UCSD-AML1 (cell line): ENCODE results near the gene EPHA7.

Experiments used
- DNase-seq: peaks from one replicate; lab custom pipeline; 2025; ENCODE audit not compliant: unreplicated experiment; lab: John Stamatoyannopoulos, UW

EPHA7 gene

GRCh38 chr6:93327857-93328256, 91.5 kb downstream of the EPHA7 start:
- DNase-seq, result no peak

GRCh38 chr6:93325761-93326160, 93.6 kb downstream of the EPHA7 start:
- no peak for DNase-seq

DNA sequence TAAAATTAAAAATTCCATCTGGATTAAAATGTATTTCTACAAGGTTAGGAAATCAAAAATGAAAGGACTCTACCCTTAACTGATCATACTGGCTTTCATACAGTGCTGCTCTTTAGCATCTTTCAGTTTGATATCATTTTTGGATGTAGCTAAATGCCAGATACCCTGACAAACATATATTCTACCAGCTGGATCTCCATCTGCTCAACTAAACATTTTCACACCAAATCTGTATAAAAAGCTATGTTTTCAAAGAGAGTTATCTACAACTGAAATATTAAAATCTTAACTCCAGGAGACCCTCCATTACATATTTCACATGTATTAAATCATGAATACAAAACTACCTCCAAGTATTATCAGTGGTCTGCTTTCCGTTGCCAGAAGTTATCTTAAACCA, 95.7 kb downstream of the EPHA7 start:
- no peak for DNase-seq

- DNase-seq, result no peak
Measured at GRCh38 chr6:93322651-93323050, 96.7 kb downstream of the EPHA7 start.

GRCh38 chr6:93319304-93319703, 100.1 kb downstream of the EPHA7 start:
- DNase-seq, result no peak

GRCh38 chr6:93318121-93318520, 101.2 kb downstream of the EPHA7 start:
- DNase-seq, result no peak

- no peak for DNase-seq
Measured at GRCh38 chr6:93317592-93317991, 101.8 kb downstream of the EPHA7 start.

DNA sequence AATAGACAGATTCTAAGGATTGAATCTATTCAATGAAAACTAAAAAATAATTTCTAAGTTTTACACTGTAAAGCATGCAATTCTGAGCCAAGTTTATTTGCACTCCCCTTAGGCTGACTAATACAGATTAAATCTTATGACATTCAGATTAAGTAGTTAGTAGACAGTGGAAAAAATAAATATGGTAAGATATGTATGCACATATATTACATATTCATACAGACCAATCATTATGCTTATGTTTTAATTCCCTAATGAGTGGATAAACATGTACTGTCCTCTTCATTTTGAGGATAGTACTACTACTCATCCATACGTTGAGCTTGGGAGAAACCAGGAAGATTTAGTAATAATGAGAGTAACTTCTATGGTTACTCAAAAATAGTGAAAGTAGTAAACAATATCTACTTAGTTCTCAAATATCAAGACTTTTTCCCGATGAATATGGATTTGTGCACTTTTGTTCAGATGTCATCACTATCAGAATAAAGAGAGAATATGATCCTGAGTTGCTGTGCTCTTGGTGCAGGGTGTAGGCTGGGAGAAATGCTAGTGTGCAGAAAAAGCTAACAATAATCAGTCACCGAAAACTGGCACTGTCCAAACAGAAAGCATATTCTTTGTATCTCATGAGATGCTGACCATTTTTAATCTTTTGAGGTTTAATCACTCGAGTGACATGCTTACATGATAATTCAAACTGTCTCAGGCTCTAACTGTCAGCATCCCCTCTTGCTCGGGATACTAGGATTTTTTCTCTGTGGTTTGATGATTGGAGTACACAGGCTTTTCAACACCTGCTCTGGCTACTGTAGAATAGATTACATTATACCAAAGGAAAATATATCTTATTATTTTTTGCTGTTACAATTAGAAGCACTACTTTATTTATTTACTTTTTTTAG, 111.6 kb downstream of the EPHA7 start:
- no peak for DNase-seq

DNA sequence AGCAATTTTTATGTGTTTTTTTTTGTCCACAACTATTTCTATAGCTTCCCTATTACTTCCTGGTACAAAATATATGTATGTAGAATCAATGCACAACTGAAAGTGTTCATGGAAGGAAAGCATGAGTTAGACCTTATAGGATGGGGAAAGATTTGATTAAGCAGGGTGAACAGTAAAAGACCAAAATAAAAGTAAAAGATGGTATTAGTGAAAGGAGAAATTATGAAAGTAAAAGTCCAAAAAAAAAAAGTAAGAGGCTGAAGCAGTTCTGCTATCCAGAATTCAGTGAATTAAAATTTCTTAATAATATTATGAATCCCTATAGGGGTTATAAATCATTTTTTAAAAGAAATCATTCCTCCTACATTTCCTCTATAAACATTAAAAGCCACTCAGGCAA, 114.3 kb downstream of the EPHA7 start:
- DNase-seq, result no peak

GRCh38 chr6:93304505-93304904, 114.9 kb downstream of the EPHA7 start:
- DNase-seq, result no peak

DNA sequence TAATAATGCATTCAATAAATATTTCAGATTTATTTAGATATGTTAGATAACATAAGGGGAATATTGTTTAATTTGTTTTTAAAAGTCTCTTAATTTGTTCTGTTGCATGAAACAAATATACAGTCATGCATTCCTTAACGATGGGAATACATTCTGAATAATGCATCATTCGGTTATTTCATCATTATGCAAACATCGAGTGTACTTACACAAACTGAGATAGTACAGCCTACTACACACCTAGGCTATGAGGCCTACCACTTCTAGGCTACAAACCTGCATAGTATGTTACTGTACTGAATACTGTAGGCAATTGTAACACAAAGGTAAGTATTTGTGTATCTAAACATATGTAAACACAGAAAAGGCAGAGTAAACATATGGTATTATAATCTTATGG, 118.7 kb downstream of the EPHA7 start:
- no peak for DNase-seq

- no peak for DNase-seq
Measured at GRCh38 chr6:93299622-93300021, 119.7 kb downstream of the EPHA7 start.

GRCh38 chr6:93295631-93296030, 123.7 kb downstream of the EPHA7 start:
- no peak for DNase-seq

GRCh38 chr6:93294879-93295278, 124.5 kb downstream of the EPHA7 start:
- no peak for DNase-seq

- DNase-seq, result no peak
Measured at GRCh38 chr6:93293872-93294271, 125.5 kb downstream of the EPHA7 start.

- DNase-seq, result no peak
Measured at GRCh38 chr6:93293460-93293859, 125.9 kb downstream of the EPHA7 start.

DNA sequence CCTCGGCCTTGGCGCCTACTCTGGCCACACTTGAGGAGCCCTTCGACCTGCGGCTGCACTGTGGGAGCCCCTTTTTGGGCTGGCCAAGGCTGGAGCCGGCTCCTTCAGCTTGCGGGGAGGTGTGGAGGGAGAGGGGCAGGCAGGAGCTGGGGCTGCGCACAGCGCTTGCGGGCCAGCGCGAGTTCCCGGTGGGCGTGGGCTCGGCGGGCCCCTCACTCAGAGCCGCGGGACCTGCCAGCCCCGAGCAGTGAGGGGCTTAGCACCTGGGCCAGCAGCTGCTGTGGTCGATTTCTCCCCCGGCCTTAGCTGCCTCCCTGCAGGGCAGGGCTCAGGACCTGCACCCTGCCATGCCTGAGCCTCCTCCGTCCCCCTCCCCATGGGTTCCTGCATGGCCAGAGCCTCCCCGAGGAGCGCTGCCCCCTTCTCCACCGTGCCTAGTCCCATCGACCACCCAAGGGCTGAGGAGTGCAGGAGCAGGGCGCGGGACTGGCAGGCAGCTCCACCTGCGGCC, 136.8 kb downstream of the EPHA7 start:
- DNase-seq, result no peak

DNA sequence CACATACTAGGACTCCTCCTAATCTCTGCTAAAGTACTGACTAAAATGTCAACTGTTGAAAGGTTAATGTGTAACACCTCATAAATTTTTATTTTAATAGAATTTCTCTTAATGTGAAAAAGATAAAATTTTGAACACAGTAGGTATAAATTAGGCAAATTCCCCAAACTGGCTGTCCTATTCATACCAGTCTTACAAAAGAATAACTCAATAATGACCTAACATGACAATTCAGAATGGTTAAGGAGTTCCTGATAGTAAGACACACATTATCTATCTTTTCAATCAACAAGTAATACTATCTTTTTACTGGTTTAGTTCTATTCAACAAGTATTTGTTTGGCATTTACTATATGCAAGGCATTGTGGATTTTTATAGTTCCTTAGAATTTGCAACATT, 141.1 kb downstream of the EPHA7 start:
- no peak for DNase-seq

DNA sequence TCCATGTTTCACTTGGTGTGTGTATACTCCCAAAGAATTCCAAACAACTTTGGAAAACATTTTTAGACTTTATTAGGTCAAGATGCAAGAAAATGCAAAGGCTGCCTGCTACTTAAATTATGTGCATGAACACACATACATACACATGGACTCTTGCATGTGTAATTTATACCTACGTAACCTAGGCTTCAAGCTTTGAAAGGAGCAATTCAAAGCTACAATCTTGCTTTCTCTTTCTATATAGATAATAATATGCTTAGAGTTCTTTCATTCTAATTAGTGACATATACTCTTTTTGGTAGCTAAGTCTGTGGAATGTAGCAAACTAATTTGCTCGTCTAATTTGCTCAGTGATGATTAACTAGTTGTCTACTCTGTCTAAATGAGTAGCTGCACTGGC, 146.5 kb downstream of the EPHA7 start:
- DNase-seq, result no peak

DNA sequence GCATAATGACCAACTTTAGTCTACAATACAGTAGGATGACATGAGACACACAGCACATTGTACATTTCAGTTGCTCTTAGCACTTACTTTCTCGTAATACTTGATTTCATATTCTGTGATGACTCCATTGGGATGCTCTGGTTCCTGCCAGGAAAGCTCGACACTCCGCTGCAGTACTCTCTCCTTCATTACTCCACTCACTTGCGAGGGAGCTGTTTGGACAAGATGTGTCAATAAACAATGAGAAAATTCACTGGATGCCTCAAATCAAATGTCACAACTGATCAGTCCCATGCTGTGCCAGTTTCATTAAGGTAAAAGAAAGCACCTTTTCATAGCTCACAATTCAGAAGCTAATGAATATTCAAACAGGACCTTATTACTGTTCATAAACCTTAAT, 147.1 kb downstream of the EPHA7 start:
- DNase-seq, result no peak

DNA sequence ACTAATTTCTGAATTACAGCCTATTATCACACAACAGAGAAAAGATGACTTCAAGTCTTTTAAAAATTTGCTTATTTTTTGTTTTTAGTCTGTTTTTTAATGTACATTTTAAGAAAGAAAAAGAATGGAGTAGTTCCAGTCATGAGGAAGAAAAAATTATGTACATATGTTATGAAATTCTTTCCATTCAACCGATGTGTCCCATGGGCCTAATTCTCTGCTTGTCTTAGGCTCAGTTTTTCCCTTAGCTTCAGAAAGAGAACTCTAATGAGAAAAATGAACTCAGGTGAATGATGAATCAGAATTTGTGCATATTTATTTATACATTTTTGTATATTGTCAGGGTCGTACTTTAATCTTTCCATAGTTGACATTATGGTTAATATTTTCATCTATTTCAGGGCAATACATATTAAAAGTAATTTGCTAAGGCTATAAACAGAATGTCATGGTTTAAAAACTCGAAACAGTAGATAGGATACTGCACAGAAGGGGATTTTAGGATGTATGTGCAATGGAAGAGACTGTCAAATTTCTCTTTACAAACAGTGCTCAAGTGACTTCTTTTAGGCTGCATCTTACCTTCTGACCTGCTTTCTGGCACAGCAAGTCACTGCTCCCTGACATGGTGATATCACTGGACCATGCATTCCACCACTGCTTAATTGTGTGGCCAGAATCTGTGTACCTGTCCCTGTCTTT, 153.1 kb downstream of the EPHA7 start:
- no peak for DNase-seq

DNA sequence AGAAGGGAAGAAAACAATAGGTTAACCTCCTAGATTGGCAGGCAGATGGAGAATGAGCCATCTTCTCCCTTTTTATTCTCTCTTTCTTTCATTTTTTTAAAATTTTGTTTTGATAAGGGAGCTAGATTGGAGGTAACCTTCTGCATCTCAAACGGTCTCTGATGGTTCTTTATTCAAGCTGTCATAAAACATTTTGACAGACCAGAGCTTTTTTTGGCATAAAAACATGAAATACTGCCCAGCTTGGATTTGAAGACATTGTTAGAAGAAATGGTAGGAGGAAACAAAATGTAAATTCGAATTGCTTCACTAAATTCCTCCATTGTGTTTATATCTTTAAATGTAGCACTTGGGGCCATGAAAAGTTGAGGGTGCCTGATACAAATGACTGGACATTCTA, 158.5 kb downstream of the EPHA7 start:
- no peak for DNase-seq
